ENCODE measurements around the gene LAMC1.

Gene LAMC1

GRCh38 chr1:183091181-183091580 lies 68.0 kb downstream of the LAMC1 start:
- H3K27me3 ChIP-seq (ENCODE audit: insufficient read depth, low read depth), result no peaks in the 10 kb centered on the region
- no peak overlapping the region for H3K9ac ChIP-seq
- no peak overlapping the region for H2AFZ ChIP-seq (ENCODE audit: low read depth)
- H3K79me2 ChIP-seq (ENCODE audit: insufficient read depth, low read depth), result no peaks in the 10 kb centered on the region
- TF ChIP-seq, protein P1, sequence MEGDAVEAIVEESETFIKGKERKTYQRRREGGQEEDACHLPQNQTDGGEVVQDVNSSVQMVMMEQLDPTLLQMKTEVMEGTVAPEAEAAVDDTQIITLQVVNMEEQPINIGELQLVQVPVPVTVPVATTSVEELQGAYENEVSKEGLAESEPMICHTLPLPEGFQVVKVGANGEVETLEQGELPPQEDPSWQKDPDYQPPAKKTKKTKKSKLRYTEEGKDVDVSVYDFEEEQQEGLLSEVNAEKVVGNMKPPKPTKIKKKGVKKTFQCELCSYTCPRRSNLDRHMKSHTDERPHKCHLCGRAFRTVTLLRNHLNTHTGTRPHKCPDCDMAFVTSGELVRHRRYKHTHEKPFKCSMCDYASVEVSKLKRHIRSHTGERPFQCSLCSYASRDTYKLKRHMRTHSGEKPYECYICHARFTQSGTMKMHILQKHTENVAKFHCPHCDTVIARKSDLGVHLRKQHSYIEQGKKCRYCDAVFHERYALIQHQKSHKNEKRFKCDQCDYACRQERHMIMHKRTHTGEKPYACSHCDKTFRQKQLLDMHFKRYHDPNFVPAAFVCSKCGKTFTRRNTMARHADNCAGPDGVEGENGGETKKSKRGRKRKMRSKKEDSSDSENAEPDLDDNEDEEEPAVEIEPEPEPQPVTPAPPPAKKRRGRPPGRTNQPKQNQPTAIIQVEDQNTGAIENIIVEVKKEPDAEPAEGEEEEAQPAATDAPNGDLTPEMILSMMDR (conservative IDR thresholded peaks at IDR 0.05; ENCODE audit: low read depth, low read length), result no peak
- H3K27ac ChIP-seq, result no peak overlapping the region
- H3K4me2 ChIP-seq, result no peak overlapping the region
- H3K4me1 ChIP-seq (ENCODE audit: low read depth, poor library complexity, severe bottlenecking), result peaks cover 11% of the 10 kb centered on the region
- no peaks in the 10 kb centered on the region for H3K36me3 ChIP-seq (ENCODE audit: insufficient read depth)
- H3K4me3 ChIP-seq (IDR thresholded peaks at IDR 0.05; ENCODE audit: insufficient read depth, low read depth, low read length), result no peak overlapping the region
- H4K20me1 ChIP-seq (ENCODE audit: insufficient read depth), result no peaks in the 10 kb centered on the region

- Histone ChIP-seq H3K79me2 (ENCODE audit: insufficient read depth, low read depth) (no peaks in the 10 kb centered on the region), H3K4me2 (no peak overlapping the region), H3K27me3 (ENCODE audit: insufficient read depth, low read depth) (no peaks in the 10 kb centered on the region), H2AFZ (ENCODE audit: low read depth) (no peak overlapping the region), H3K27ac (no peak overlapping the region), H4K20me1 (ENCODE audit: insufficient read depth) (no peaks in the 10 kb centered on the region), H3K4me3 (IDR thresholded peaks at IDR 0.05; ENCODE audit: insufficient read depth, low read depth, low read length) (no peak overlapping the region), H3K36me3 (ENCODE audit: insufficient read depth) (no peaks in the 10 kb centered on the region), H3K4me1 (ENCODE audit: low read depth, poor library complexity, severe bottlenecking) (peaks cover 11% of the 10 kb centered on the region), H3K9ac (no peak overlapping the region)
- TF ChIP-seq, protein P1 (conservative IDR thresholded peaks at IDR 0.05; ENCODE audit: low read depth, low read length), result no peak
Measured at GRCh38 chr1:183092350-183092749, 69.1 kb downstream of the LAMC1 start.

DNA sequence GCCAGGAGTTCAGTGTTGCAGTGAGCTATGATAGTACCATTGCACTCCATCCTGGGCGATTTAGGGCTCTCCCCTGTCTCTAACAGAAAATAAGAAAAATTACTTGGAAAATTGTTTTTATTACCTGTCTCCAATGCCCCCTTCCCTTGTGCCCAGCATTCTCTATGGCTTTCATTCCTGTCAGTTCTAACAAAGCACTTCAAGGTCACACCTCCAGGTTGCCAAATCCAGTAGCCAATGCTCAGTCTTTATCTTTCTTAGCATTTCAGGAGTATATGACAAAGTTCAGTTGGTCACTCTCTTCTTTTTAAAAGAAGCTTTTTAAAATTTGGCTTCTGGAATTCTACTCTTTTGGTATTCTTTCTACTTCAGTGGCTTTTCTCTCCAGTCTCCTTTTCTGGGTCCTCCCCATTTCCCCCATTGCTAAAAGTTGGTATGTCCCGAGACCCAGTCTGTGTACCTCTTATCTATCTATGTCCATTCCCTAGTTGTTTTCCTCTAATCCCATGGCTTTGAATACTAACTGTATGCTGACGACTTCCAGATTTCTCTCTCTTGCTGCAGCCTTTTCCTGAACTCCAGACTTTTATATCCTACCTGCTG lies 69.9 kb downstream of the LAMC1 start:
- Histone ChIP-seq H3K4me2 (no peak overlapping the region), H3K4me3 (IDR thresholded peaks at IDR 0.05; ENCODE audit: insufficient read depth, low read depth, low read length) (no peak overlapping the region), H3K79me2 (ENCODE audit: insufficient read depth, low read depth) (no peaks in the 10 kb centered on the region), H4K20me1 (ENCODE audit: insufficient read depth) (no peaks in the 10 kb centered on the region), H3K36me3 (ENCODE audit: insufficient read depth) (no peaks in the 10 kb centered on the region), H3K4me1 (ENCODE audit: low read depth, poor library complexity, severe bottlenecking) (peaks cover 11% of the 10 kb centered on the region), H3K27ac (no peak overlapping the region), H3K9ac (no peak overlapping the region), H3K27me3 (ENCODE audit: insufficient read depth, low read depth) (no peaks in the 10 kb centered on the region), H2AFZ (ENCODE audit: low read depth) (no peak overlapping the region)
- TF ChIP-seq, protein P1 (conservative IDR thresholded peaks at IDR 0.05; ENCODE audit: low read depth, low read length), result no peak

GRCh38 chr1:183093786-183094298 lies 70.6 kb downstream of the LAMC1 start:
- no peaks in the 10 kb centered on the region for H3K27me3 ChIP-seq (ENCODE audit: insufficient read depth, low read depth)
- H3K4me3 ChIP-seq (IDR thresholded peaks at IDR 0.05; ENCODE audit: insufficient read depth, low read depth, low read length), result no peak overlapping the region
- no peak overlapping the region for H2AFZ ChIP-seq (ENCODE audit: low read depth)
- no peaks in the 10 kb centered on the region for H3K79me2 ChIP-seq (ENCODE audit: insufficient read depth, low read depth)
- no peak overlapping the region for H3K27ac ChIP-seq
- H3K4me1 ChIP-seq (ENCODE audit: low read depth, poor library complexity, severe bottlenecking), result peaks cover 11% of the 10 kb centered on the region
- H4K20me1 ChIP-seq (ENCODE audit: insufficient read depth), result no peaks in the 10 kb centered on the region
- no peaks in the 10 kb centered on the region for H3K36me3 ChIP-seq (ENCODE audit: insufficient read depth)
- TF ChIP-seq, protein P1 (conservative IDR thresholded peaks at IDR 0.05; ENCODE audit: low read depth, low read length), result no peak
- no peak overlapping the region for H3K9ac ChIP-seq
- no peak overlapping the region for H3K4me2 ChIP-seq
